Measurements from ENCODE around the gene POLRMT.
A peak's percentile ranks its signal among the peaks of the same experiment; 100 is the strongest.

POLRMT gene

DNA sequence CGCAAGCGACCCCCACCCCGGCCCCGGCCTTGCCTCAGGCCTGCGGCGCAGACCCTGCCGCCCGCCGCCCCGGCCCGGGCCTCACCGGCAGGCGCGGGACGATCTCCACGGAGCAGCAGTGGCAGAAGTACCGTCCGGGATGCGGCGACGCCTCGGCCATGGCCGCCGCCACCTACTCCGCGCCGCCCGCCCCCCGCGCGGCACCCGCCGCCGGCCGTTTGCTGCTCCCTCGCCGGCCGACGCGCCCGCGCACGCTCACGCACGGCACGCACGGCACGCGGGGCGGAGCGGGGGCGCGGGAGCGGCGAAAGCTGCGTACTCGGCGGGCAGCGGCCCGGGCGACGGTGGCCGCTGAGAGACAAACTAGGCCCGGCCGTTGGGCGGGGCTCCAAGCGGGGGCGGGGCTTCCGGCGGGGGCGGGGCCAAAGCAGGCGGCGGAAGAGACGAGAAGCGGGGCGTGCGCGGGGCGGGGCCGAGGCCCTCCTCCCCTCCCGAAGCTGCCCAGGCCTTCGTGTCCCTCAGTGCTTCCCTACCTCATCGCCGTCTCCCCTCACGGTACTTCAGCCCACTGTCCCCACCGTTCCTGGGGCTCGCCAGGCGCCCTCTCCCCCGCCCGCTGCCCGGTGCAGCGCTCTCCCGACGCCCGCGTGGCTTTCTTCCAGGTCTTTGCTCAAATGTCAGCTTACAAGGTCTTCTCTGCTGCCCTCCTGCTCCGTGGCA, 29.8 kb upstream of the POLRMT start, which contains the start of gene RNF126:
Gene RNF126 (minus strand): TSS at position 253 of the 720 bp plus-strand sequence. CDS start 93 bp downstream, at position 160.
- DNase-seq (ENCODE audit: low read depth in 3 of 3) = peak; percentile 92 to 96 (median 93)

DNA sequence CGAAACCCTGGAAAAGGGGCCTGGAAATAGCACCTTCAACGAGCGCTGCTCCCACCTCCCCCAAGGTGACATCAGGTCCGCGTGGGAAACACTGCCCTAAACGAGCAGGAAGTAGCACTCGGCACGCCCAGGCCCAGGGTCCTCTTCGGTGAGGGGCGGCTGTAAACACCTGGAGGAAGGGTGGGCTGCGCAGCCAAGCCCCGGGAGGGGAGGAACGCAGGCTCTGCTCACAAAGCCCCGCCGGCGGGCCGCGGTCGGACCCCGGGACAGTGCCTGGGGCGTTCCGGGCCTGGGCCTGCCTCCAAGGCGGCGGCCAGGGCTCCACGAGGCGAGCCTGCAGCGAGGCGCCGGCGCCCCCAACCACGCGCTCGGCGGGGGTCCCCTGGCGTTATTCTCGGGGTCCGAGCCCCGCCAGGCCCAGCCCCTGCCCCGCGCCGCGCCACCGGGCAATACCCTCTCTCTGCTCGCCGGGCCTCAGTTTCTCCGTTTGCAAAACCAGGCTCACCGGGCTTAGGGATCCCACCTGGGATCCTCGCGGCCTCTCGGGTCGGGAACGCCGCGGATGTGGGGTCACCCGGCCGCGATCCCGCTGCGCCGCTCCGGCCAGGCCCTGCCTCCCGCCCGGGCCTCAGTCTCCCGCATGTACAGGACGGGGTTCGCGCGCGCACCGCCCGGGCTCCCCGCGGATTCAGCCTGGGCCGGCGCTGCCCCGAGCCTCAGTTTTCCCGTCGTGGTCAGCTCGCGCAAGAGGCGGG, 29.0 kb upstream of the POLRMT start:
- peak in 2 of 3 experiments; percentile 48 to 73 for DNase-seq (ENCODE audit: low read depth in 3 of 3)

DNA sequence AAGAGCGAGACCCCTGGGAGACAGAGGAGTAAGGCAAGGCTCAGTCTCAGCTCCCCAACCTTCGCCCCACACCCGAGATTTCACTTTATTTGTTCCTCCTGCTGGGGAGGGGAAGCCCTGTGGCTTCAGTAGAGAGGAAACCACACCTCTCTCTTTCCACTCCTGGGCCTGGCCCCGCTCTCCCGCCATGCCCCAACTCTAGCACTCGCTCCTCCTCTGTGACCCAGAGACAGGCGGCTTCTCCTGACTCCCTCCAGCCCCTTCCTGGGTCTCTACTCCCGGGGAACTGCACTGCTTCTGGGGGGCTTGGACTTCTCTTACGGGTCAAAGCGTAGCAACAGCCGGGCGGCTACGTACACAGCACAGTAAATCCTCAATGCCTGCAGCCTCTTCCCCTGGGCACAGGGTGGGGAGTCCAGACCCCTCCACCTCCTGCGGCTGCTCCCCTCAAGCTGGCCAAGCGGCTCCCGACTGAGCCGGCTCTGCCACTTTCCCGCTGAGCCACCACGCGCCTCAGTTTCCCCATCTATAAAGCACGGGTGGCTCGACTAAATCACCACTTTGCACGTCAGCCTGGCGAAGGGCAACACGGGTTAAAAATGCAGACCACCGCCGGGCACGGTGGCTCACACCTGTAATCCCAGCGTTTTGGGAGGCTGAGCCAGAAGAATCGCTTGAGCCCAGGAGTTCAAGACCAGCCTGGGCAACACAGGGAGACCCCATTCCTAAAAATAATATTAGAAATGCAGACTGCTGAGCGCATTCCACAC, 28.3 kb upstream of the POLRMT start:
- DNase-seq (ENCODE audit: low read depth in 3 of 3) = peak in 2 of 3 experiments; percentile 48 to 72

DNA sequence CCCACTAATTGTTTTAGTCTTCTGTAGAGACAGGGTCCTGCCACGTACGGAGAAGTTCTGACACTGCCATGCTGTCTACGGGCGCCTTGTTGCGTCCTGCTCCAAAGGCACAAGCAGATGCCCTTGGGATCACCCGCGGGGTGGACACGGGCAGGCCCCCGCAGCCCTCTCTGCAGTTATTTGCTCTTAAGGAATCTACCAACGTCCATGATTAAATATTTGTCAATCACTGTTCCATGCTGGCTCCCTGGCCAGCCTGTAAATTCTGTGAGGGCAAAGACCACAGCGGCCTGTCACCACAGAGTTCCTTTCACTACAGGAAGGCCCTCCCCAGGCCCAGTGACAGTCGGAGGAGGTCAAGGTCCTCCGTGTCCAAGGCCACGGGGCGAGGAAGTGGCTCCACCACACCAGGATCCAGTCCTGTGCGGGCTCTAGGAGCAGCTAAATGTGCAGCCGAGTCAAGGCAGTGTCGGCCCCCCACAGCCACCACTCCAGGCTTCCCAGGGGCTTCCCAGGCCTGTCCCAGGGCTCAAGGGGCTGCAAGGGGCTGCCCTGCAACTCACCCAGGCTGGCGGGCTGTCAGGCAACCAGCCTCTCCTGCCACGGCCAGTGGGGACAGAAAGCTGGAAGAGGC, 27.6 kb upstream of the POLRMT start:
- no peak for DNase-seq (ENCODE audit: low read depth in 3 of 3)

DNA sequence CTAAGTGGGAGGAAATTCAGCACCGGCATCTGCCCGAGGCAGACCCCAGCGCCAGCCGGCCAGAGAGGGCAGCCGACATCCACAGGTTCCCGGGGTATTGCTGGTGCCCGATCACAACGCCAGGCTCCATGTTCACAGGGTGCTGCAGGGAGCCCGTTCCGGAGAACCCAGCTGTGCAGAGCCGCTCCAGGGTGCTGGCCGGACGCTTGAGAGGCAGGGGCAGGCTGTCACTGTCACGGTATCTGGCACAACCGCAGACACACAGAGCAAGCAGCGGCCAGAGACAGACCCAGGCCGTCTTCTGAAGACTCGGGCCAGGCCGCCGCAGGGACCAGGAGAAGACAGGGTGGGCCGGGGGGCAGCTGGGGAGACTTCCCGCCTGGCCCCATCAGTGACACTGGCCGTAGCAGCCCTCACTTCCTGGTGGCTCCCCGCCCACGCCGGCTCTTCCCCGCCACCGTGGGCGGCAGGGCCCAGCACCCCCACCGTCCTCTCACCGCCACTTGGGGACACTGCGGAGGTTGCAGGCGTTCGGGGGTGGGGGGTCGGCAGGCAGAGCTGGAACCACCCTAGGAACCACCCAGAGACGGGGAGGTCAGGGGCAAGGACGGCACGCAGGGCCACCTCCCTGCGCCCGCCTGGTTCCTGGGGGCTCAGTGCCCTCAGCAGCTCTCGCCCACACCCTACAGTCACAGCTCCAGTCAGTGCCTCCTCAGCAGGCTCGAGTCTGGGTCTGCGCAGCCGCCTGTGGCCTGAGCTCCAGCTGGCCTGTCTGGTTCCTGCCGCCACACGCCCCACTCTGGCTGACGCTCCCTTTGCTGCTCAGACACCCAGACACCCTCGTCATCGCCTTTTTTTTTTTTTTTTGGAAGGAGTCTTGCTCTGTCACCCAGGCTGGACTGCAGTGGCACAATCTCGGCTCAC, 25.8 kb upstream of the POLRMT start:
- no peak for DNase-seq (ENCODE audit: low read depth in 3 of 3)

DNA sequence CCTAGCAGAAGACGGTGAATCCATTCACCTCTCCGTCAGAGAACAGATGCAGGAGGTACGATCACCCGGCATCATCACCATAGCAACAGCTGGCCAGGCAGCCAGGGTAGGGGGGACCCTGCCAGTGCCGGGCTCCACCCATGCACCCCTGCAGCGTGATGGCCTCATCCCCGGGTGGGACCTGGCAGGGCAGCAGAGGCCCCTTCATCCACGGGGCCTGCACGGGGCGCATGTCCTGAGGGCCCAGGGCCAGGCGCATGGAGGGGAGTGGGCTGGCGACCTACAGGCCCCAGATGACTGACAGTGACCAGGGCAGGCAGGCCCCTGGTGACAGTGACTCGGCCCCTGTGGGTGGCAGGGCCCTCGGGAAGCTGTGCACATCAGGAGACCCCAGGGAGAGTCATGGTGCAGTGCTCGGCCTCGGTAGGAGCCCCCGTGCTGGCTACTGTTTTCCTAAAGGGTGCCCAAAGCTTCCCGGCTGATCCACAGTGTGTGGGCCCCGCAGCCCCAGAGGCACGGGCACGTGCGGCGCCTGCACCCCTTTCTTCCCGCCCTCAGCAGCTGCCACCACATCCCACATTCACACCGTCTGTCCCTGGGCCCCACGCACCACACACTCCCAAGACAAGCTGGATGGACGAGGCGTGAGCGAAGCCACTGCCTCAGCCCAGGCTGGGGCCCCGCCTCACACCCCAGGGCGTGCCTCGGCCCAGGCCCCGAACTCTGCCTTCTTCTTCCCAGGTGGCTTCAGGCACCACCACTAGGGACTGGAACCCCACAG, 24.9 kb upstream of the POLRMT start:
- DNase-seq (ENCODE audit: low read depth in 3 of 3) = no peak

DNA sequence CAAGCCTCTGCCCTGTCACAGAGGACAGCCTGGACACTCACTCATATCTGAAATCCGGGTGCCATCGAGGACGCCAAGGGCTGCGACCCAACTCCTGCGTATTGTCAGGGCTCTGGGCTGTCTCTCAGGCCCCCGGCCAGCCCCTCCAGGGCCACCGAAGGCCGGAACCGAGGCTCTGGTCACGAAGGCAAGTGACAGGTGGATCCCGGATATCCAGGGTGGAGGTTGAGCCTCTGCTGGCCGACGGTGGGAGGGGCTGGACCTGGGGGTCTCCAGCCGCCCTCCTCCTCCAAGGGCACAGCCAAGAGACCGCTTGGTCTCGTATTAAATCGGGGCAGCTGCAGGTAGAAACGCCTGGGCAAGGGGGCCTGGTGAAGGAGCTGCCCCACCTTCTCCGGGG, 24.3 kb upstream of the POLRMT start:
- no peak for DNase-seq (ENCODE audit: low read depth in 3 of 3)

DNA sequence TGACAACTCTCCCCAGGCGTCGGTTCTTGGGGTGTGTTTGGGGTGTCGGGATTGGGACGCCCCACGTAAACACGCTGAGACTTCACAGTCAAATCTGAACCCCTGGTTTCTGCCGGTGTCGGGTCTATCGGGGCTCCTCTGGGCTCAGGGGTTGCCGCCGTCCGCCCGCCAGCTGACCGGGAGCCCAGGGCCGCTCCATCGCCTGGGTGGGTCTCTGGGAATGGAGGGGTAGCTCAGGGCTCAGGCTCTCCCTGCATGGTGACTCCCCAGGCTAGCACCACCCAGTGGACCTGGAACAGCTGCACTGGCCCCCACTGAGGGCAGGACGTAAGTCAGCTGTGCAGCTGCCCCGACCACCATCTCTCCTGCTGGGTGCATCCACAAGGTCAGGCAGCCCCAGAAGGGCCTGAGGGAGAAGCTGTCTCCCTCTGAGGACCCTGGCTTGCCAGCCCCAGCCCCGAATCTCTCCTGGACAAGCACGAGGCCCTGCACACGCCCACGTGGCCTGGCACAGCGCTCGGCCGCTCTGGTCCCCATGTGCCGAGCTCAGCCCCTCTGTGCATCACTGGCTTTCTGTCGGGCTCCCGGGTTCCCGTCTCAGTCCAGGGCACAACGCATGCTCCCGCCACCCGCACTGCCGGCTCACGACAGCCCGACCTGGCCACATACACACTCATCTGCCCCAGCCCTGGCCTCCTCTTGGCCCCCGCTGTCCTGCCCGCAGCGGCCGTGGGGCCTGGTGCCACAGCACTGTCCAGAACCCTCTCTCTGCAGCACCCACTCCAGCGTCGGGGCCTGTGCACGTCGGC, 23.6 kb upstream of the POLRMT start:
- DNase-seq (ENCODE audit: low read depth in 3 of 3) = no peak

DNA sequence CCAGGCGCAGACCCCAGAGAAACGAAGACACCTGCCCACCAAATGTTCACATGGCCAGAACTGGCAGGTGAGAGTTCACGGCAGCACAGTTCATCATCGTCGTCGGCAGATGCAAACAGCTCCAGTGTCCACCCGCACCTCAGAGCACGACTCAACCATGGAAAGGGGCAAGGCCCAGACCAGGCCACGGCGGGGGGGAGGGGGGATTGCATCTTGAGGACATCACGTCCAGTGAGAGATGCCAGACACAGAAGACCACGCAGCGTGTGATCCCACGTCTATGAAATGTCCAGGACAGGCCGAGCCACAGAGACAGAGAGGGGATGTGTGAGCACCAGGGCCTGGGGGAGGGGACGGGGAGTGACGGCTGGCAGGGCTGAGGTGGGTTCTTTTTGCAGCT, 22.4 kb upstream of the POLRMT start:
- no peak for DNase-seq (ENCODE audit: low read depth in 3 of 3)

DNA sequence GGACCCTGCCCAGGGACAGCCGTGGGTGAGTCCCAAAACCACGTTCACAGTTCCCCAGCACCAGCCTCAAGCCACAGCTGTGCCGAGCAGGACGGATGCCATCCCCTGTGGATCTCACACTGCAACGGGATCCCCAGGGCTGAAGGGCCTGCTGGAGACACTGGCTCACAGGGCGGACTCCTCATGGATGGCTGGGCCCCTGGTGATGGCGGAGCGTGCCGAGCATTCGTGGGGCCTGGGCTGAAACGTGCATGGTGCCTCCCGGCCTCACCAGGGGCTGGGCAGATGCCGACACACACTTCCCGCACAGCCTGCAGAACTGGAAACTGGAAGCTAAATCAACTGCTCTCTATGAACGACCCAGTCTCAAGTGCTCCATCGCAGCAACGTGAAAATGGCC, 20.1 kb upstream of the POLRMT start:
- no peak for DNase-seq (ENCODE audit: low read depth in 3 of 3)

DNA sequence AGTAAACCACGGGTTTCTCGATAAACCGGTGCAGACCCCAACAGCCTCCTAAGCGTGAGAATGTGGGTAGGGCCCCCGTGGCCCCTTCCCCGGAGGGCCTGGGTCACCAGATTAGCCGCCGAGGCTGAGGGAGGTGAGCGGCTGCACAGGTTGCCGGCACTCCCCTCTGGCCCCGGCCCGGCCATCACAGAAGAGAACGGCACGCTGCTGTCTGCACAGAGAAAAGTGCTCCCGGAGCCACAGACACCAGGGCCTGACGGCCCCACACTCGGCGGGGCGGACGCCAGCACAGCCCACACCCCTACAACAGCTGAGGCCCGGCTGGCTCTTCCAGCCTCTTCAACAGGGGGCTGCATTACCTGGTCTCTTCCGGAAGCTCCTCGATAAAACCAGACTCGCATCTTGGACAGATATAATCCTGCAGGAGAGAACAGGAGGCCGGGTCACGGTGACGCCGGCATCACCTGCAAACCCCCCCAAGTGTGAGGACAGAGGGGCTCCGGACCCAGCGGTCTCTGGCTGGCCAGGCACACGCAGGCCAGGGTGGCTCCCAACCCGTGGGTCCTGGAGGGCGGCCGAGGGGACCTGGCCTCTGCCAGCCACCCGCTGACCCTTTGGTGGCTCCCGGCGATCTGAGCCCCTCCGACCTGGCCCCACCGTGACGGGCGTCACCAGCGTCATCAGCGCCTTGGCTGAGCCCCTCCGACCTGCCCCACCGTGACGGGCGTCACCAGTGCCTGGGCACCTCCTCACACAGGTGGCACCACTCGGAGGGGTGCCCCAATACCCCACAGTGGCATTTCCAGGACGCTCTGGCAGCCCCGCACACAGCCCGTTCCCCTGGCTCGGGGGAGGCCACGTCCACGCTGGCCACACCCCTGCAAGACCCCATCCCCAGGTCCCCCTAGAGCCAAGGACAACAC, 19.4 kb upstream of the POLRMT start:
- no peak for DNase-seq (ENCODE audit: low read depth in 3 of 3)

DNA sequence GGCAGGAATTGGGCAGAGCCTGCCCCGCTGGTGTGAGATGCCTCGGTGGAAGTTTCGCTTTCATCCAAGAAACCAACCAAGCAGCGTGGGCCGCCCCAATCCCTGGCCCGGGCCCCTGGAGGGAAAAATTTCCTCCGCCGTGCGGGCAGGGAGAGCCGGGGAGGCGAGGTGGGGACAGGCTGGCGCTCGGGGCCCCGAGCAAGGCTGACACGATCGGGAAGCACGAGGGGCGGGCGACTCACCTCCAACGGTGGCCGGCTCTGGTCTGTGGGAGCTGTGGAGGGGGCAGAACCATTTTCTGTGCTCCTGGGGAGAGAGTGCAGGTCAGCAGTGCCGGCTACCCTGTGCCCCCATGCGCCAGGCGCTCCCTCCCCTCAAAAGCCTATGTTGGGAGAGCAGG, 18.7 kb upstream of the POLRMT start:
- no peak for DNase-seq (ENCODE audit: low read depth in 3 of 3)

DNA sequence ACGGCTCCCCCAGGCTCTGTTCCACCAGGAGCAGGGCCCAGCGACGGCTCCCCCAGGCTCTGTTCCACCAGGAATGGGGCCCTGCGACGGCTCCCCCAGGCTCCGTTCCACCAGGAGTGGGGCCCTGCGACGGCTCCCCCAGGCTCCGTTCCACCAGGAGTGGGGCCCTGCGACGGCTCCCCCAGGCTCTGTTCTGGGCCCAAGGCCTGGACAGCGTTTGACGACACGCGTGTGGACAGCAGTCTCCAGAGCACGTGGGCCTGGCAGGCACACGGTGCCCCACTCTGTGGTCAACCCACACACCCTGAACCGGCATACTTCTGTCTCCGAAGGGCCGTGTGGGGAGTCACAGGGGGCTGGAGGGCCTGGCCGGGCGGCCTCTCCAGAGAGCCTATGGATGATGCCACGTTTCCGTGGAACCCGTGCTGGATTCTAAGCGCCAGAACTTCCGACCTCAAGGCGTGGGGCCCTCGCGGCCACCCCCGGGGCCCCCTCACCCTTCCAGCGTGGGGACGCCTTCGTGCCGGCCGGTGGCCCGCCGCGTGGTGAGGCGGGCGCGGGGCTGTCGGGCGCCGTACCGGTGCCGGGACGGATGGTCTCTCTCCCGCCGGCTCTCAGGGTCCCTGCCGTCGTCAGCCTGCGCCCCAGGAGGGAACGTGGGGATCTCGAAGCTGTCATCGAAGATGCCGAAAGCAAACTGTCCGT, 17.9 kb upstream of the POLRMT start:
- no peak for DNase-seq (ENCODE audit: low read depth in 3 of 3)

DNA sequence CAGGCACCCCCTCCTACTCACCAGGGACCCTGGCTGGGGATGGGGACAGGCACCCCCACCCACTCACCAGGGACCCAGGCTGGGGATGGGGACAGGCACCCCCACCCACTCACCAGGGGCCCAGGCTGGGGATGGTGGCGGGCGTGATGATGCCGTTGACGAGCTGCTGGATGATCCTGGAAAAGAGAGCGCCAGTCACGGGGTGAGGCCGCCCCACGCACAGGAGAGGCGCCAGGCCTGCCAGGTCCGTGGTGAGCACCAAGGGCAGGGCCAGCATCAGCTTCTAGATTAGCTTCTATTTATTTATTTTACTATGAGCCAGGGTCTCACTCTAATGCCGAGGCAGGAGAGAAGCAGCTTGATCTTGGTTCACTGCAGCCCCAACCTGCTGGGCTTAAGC, 16.8 kb upstream of the POLRMT start:
- DNase-seq (ENCODE audit: low read depth in 3 of 3) = no peak

DNA sequence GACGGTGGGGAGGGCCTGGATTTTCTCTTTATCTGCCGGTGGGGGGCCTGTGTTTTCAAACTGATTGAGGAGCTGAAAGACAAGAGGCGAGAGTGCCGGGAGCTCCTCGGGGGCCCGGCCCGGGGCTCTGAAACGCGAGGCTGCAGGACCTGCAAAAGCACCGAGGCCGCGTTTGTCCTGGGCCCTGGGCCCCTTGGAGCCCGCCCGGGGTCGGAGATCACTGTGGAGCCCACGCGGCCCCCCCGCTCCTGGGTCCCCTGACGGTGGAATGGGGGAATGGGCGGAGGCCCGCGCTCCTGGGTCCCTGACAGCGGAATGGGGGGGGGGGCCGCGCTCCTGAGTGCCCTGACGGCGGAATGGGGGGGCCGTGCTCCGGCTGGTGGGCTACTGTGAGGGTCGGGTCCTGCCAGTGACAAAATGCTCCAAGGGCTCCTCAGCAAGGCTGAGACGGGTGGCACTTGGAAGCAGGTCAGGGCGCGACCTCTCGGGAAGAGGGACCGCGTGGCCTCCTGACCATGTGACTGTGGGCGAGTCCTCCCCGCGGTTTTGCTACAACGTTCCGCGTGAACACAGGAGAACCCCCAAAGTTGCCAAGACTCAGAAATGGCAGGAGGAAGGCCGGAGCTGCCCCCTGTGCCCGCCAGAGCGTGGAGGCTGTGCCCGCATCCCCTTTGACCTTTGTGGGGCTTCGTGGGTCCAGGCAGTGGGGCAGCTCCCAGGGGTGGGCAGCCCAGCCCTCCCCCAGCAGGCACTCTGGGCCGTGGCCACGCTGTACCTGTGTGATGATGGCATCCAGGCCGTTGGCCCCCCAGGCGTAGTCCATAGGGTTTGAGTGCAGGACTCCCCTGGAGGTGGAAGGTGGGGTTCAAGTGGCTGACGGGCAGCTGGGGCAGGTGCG, 15.8 kb upstream of the POLRMT start:
- DNase-seq (ENCODE audit: low read depth in 3 of 3) = no peak

DNA sequence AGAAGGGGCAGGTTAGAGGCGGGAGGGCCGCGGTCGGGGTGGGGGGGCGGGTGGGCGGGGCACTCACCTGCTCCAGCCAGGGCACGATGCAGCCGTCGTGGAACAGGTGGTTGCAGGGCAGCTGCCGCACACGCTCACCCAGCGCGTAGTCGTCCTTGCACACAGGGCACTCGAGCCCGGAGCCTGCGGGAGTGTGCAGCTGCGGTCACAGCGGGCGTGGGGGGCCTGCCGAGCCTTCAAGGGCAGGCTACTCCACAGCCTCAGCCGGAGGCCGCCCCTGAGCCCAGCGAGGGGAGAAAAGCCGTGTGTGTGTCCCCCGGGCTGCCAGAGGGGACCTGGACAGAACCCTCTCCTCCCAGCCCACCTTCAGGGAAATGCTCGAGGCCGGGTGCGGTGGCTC, 15.0 kb upstream of the POLRMT start:
- DNase-seq (ENCODE audit: low read depth in 3 of 3) = no peak

All from stimulated activated CD4-positive, alpha-beta T cell treated with anti-CD3 and anti-CD28 coated beads, TNF-alpha, amount 100 ng/mL, for 24 hours (primary cell).